ENCODE results near the gene MRPL32.
A peak's percentile ranks its signal among the peaks of the same experiment; 100 is the strongest.
"Not testable (repeated sequence)": the region's sequence is repeated elsewhere in the genome, so short reads cannot be mapped to it uniquely, and the experiment has no call there.

MRPL32 gene

DNA sequence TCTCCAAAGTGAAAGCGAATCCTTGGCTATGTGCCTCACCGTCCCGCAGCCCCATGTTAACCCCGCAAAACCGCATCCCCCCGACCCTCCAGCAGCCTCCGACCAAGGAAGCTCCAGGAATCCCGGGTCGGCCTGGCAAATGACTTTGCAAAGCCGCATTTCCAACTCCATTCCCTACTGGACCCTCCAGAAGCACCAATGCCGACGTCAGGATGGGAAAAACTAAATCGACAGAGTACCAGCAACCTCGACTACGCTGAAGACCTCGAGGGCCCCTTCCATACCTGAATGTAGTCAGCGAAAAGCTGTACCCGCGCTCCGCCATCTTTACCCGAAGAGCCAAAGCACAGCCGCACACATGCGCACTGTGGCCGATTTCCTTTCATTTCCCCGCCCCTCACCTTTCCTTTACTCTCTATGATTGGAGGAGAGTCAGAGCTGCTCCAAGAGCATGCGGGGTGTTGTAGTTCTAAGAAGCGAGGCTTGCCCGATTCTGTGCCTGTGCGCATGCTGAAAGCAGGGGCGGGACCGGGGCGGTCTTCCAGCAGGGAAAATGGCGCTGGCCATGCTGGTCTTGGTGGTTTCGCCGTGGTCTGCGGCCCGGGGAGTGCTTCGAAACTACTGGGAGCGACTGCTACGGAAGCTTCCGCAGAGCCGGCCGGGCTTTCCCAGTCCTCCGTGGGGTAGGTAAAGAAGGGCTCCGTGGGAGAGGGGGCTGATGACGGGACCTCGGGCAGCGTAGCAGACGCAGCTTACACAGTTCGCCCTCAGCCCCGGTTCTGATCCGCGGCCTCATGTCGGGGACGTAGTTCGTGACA, at the start of gene MRPL32, which contains the start of gene PSMA2:
TSS of gene MRPL32 (plus strand) at position 543 of the 818 bp plus-strand sequence. CDS start at position 554, 11 bp downstream.
TSS of gene PSMA2 (minus strand) at position 341 of the 818 bp plus-strand sequence. CDS start at position 325, 16 bp downstream.
- DNase-seq = peak; percentile 97 to 99 (median 98)

DNA sequence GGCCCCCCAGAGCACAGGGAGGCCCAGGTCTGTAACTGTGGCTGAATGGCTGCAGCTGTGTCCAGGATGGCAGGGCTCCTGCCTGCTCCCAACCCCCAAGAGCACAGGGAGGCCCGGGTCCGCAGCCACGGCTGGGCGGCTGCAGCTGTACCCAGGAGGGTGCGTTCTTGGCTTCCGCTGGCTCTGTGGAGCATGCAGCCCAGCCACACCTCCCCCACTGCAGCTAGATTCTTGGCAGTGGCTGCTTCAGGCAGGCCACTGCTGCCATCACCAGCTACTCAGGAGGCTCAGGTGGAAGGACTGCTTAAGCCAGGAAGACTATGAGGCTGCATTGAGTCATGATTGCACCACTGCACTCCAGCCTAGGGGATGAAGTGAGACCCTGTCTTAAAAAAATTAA, 48.2 kb upstream of the MRPL32 start:
- DNase-seq = no peak

DNA sequence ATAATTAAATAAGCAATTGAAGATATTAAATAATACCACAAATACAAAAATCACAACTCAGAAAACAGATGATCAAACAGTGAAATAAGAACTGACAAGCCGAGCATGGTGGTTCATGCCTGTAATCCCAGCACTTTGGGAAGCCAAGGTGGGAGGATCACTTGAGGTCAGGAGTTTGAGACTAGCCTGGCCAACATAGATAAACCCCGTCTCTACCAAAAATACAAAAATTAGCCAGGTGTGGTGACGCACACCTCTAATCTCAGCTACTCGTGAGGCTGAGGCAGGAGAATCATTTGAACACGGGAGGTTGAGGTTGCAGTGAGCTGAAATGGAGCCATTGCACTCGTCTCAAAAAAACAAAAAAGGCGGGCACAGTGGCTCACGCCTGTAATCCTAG, 47.0 kb upstream of the MRPL32 start:
- DNase-seq = not testable (repeated sequence)

DNA sequence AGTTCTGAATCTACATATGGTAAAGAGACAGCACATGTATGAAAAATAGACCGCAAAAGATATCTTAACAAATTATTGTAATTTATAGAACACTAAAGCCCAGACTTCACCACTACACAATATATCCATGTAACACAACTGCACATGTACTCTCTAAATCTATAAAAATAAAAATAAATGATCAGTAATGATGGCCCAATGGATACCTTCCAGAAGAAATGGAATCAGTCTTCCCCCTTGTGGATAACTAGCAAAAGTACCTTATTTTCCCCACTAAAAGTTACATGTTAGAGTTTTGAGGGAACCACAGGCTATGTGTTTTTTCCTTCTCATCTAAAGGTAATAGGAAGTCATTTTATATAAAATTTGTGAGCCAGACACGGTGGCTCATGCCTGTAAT, 46.0 kb upstream of the MRPL32 start:
- DNase-seq = no peak

DNA sequence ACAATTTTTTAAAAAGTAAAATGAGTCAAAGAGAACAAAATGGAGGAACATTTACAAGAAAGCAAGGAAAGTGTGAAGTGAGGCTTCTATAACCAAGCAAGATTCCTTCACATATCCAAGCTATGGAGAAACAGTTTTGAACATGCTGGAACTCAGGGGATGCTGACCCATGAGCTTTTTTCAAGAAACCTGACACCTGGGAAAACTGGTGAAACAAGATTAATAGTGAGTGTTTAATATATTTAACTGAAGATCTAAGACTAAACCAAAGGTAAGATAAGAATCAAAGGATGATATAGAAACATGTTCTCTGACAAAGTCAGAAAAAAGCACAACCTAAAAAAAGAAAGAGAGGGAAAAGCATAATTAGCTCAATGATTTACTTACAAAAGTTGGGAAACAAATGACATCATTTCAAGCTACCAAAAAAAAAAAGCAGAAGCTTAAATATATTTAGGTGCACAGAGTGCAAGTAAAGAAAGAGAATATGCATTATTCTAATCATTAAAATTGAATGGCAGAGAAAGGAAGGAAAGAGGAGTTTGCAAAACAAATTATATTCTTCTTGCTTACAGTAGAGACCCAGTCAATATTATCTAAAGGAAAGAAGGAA, 45.2 kb upstream of the MRPL32 start:
- DNase-seq = no peak

DNA sequence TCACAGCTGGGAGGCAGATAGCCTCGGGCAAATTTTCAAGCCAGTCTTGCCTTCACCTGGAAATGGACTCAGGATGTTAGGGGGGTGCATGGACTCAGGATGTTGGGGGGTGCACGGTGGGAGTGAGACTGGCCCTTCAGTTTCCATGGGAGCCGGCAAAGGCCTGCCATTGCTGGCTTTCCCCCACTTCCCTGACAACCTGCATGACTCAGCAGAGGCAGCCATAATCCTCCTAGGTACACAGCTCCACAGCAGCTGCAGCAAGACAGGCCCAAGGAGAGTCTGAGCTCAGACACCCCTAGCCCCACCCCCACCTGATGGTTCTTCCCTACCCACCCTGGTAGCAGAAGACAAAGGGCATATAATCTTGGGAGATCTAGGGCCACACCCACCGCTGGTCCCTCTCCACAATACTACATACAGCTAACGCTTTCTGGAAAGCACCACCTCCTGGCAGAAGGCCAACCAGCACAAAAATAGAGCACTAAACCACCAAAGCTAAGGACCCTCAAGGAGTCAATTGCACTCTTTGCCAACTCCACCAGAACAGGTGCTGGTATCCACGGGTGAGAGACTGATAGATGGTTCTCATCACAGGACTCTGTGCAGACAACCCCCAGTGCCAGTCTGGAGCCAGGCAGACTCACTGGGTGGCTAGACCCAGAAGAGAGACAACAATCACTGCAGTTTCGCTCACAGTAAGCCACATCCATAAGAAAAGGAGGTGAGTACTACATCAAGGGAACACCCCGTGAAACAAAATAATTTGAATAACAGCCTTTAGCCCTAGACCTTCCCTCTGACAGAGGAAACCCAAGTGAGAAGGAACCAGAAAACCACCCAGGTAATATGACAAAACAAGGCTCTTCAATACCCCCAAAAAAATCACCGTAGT, 38.6 kb upstream of the MRPL32 start:
- peak in 2 of 3 experiments; percentile 47 to 93 for DNase-seq

DNA sequence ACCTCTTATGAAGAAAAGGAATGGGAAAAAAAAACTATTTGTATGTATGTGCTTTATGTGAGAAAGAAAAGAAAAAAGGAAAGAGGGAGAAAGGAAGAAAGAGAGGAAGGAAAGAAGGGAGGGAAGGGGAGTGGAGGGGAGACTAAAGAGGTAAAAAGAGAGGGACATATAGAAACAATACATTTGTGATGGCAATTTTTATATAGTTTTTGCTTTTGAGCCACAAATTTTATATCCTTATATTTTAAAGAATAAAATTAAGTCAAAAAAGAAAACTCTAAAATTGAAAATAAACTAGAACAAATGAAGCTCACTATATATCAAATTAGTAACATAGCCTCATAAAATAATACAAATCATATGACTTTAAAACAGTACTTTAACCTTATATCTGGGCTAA, 31.3 kb upstream of the MRPL32 start:
- DNase-seq = no peak

DNA sequence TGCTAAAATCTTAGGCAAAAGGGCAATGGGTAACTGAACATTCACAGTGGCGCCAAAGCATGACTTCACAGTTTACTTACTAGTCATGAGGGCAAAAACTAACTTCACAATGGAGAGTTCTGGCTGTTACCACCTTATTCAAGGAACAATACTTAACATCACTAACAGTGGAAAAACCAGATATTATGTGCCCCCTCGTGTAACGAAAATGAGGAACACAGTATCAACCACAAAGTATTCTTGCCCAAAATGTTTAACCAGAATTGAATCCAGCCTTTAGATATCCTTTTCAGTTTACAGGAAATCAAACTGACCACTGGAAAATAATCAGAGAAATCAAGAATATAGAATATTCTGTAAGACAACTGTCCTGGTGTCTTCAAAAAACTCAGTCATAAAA, 29.8 kb upstream of the MRPL32 start:
- DNase-seq = no peak

DNA sequence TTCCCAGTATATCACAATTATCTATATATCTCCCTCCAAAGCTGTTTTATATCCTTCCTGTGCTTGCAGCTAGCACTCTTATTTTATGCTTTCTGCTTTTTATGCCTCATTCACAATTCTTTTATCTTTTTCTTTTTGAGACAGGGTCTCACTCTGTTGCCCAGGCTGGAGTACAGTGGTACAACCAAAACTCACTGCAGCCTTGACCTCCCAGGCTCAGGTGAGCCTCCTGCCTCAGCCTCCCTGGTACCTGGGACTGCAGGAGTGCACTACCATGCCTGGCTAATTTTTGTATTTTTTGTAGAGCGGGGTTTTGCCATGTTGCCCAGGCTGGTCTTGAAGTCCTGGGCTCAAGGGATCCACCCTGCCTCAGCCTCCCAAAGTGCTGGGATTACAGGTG, 26.0 kb upstream of the MRPL32 start:
- DNase-seq = no peak

DNA sequence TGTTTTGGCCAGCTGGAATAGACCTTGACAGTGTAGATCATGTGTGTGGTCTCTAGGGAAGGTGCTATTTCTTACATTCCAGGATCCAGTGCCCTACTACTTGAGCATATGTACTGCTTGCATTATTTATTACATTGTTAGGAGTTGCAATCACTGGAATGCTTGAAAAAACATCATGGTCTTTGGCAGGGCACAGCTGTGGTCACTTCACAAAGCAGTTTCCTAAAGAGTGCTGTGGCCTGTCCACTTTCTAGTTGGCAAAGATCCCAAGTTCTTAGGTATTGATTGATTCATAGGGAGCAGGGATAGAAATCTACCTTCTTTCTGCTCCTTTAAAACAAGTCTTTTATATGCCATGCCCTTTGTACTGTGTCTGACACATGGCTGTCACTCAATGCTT, 24.9 kb upstream of the MRPL32 start:
- no peak for DNase-seq

DNA sequence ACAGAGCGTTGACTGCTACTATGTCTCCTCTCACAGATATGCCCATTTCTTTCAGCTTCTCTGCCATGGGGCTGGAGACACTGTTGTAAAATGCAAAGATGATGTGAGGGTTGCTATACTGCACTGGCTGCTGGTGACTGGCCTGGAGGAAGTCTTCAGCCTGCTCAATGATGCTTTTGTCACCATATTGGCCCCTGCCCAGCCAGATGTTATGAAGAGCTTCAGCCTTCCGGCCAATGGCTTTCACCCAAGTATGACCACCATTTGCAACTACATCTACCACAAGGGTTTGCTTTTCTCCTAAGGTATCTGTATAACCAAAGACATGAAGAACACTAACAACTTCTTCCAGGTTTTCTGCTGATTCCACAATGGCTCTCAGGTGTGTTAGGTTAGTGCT, 21.9 kb upstream of the MRPL32 start:
- no peak for DNase-seq

DNA sequence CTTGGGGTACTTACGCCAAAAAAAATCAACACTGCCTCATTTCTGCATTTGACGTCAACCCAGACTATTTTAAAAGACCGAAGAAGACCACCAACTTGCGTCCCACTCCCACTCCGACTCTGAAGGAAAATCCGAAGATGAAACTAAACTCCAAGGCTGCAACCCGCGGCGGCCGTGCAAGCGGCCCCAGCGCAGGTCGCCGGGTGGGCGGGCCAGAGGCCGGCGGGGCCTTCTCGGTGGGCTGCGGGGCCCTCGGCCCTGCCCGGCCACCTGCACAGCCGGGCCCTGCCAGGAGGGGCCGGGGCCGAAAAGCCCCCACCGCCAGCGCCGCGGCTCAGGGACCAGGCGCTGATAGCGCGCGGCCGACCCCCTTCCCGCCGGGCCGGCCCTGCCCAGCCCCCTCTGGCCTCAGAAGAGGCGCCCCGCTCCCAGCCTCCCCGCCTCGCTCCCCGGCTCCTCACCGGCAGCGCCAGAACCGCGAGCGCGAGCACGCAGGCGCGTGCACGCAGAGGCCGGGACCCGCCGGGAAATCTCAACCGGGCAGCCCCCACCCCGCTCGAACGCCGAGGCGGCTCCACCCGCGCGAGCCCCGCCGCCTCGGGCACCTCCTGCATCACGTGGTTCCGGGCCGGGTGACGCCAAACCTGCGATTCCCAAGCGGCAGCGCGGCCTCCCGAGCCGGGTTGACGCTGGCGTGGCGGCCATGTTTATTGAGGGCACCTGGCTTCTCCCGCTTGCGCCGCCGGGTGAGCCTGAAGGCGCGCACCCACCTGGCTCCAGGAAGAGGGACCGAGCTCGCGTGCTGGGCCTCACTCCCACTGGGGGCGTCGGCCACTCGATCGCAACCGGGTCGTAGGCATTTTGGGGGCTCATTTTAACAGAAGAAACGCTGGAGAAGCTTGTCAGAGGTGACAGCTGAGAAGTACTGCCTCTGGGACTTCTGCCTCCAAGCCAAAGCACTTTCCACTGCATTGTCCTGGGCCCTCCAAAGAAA, 20.4 kb upstream of the MRPL32 start, which contains the start of gene C7orf25:
TSS of gene C7orf25 (minus strand) at position 617 of the 994 bp plus-strand sequence. CDS start 1,170 bp downstream, outside the sequence.
- peak; percentile 95 to 99 (median 98) for DNase-seq

DNA sequence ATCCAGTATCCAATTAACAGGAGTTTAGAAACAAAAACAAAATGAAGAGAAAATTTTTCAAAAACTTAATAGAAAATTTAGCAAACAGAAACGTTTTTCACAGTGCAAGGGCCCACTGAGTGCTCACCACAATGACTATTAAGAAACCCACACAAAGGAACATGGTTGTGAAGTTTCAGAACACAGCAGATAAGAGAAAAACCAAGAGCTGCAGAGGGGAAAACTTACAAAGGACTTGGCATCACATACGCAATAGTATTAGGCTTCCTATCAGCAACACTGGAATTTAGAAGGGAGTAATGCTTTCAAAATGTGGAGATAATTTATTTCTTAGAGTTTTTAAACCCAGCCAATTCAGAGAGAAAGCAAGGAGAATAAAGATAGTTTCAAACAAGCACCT, 18.6 kb upstream of the MRPL32 start:
- DNase-seq = no peak

DNA sequence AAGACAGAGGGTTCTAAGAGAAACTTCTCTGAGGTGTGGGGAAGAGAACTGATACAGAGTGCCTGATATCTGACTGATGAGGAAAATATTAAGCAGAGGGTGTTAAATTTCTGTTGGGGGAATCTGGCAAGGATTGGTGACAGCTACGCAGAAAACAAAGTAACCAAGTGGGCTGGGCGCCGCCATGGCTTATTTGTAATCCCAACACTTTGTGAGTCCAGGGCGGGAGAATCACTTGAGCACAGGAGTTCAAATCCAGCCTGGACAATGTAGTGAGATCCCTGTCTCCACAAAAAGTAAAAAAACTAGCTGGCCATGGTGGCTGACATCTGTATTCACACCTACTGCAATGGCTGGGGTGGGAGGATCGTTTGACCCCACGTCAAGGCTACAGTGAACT, 18.2 kb upstream of the MRPL32 start:
- DNase-seq = no peak

DNA sequence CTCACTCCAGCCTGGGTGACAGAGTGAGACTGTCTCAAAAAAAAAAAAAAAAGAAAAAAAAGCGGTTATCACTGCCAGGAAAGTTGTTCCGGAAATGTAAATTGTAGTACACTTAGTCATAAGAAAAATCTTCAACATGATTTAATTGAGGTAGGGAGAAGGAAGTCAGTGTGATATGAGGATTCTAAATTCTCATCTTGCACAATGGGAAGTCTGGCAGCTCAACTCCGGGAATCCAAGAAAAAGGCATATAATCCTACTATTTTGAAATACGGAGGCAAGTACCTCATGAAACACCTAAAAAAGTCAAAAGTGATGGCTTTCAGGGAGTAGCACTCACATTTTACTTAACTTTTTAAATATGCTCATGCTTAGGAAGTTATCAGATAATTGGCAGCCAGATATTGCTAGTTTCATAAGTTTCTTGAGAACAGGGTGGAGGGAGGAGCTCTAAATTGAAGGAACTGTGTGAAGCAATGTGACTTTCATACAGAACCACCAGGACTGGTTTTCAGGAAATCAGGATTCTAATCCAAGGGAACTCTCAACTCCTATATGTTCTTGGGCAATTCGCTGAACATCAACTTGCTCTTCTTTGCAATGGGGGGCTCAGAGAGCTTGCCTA, 17.6 kb upstream of the MRPL32 start:
- no peak for DNase-seq

DNA sequence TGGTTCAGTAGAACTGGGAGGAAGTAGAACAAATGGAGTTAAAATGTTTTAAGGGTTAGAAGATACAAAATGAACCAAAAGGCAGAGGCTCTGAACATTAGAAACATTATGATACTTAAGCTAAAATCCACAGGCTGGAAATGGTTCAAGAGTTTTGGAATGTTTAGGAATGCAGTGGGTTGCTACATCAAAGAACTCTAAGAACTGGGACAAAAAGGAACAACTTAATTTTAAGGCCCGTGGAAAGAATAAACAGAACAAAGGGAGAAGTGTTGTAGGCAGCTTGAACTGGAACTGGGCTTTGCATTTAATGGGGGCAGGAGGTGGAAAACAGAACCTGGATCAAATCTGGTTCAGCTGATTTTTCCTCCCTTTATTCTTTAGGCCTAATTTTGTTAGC, 16.8 kb upstream of the MRPL32 start:
- DNase-seq = no peak

DNA sequence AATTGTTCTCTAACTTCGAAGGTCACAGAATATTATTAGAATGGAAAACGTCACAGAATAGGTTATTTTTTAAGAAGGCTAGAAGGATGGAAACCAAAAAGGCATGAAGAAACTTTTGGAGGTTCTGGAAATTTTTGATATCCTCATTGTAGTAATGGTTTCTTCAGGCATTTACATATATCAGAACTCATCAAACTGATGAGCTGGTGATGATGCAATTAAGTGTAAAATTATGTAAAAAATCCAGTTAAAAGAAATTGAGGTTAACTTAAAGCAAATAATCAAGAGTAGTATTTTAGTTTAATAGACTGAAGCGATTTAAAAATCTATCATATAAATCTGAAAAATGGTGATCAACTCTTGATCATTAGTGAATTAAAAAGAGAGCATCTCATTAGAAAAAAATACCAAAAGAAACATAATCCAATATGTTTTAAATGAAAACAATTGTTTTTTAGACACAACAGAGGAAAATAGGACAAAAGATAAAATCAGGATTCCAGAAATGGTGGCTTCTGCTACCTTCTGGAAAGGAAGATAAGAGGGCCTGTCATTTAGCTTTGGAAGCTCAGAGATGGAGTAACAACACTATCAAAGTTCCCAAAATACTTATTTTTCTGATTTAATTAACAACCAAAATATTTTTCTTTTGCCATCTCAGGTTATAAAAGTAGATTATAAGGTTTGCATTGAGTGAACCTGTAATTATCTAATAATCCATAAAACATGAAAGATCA, 10.0 kb upstream of the MRPL32 start:
- no peak for DNase-seq

DNA sequence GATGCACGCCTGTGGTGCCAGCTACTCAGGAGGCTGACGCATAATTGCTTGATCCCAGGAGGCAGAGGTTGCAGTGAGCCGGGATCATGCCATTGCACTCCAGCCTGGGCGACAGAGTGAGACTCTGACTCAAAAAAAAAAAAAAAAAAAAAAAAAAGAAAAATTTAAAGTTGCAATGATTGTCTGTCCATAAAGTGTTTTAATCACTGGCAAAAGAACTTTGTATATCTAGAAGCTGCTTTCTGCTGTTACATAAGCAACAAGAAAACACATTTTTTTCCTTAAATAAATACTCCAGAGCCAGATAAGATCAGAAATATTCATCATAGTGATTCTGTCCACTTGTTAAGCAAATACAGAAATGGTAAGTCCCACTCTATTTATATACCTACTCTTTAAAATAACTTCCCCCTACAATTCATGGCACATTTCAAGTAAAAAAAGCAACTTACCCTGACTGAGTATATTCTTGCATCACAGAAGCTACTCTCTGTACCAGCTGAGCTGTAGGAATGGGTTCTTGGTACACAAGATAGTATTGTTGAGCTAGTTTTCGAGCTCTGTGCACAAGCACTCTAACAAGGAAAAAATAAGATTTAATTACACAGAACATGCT, 7.8 kb upstream of the MRPL32 start:
- no peak for DNase-seq

DNA sequence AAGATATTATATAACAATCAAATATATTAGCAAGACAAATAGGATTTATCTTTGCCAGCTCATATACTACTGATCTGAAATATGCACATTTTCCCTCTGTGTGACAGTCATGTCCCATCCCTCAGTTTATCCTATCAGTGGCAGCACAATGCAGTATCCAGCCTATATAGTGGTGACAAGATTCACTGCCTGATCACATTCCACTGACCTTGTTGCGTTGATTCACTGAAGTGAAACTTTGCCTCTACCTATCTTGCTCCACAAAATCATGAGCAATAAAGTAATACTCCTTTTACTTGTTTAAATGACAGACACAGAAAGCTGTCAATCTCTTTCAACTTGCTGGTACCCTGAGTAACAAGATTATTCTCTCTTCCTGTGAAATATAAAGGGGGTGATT, 6.5 kb upstream of the MRPL32 start:
- no peak for DNase-seq

DNA sequence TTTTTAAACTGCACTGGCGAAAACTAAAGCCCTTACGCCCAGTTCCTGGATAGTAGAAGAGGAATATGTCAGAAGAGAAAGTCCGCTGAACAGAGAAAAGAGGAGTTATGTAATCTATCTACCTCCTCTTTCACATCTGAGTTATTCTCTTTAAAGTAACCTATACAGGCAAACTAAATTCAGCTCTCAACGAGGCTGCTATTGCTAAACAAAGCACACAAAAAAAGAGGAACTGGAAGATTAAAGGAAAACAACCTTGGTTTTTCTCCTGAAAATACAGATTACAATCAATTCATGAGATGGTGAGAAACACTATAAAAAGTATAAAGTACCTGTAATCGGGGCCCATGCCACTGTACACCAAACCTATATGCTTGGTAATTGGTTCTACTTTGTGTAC, 6.0 kb upstream of the MRPL32 start:
- no peak for DNase-seq

Measured in NCI-H1417 (cell line).